ENCODE data around the gene AGPAT3. TPM values are rescaled to one million over a fixed set of nuclear protein-coding genes. Genes with fewer than 3 reads are reported as not detected.
A peak's percentile ranks its signal among the peaks of the same experiment; 100 is the strongest.

The AGPAT3 gene
- total and polyA plus RNA-seq, 2 donors (not counting 3 experiments of a cell fraction or from before 2014, with no cell fraction given), result 39.9 to 76.7 TPM

- Histone ChIP-seq H3K27me3 (ENCODE audit: control insufficient read depth in 2 of 2, insufficient read depth in 2 of 2, low read length in 2 of 2) (no peaks in the 10 kb centered on the region), H3K9ac (replicated peaks; ENCODE audit: extremely low read depth, insufficient read depth, low read length) (no peak overlapping the region), H3K4me3 (replicated peaks in 1 of 3; ENCODE audit: insufficient read depth in 1 of 3, low read depth in 1 of 3, low read length in 3 of 3) (no peak overlapping the region), H4K20me1 (replicated peaks; ENCODE audit: control insufficient read depth, extremely low read depth, insufficient read depth, low read length) (no peaks in the 10 kb centered on the region), H3K9me3 (replicated peaks; ENCODE audit: control insufficient read depth, insufficient read depth, low read length) (no peaks in the 10 kb centered on the region), H3K79me2 (ENCODE audit: control insufficient read depth, insufficient read depth, low read length) (no peaks in the 10 kb centered on the region), H3K27ac (ENCODE audit: insufficient read depth, low read depth, low read length) (peak overlapping the region; percentile 57), H2AFZ (ENCODE audit: low read depth, low read length) (peak overlapping the region; percentile 71), H3K36me3 (ENCODE audit: control insufficient read depth in 2 of 2, extremely low read depth in 1 of 2, insufficient read depth in 2 of 2, low read length in 2 of 2) (no peaks in the 10 kb centered on the region), H3K4me1 (ENCODE audit: control insufficient read depth, extremely low read depth, insufficient read depth, low read length) (peaks cover 12% of the 10 kb centered on the region), H3K4me2 (ENCODE audit: insufficient read depth, low read length) (no peak overlapping the region), H3K9me1 (replicated peaks; ENCODE audit: control insufficient read depth, extremely low read depth, insufficient read depth, low read length) (no peaks in the 10 kb centered on the region)
- BruUV-seq (replicated peaks), result no TSS peak
- ChIA-PET POLR2A (no interaction called here), CTCF (interaction anchor here (1.3 to 1.4 kb wide), 2 partner anchors 9 to 121 kb away, joined by 3 to 4 read pairs; no protein-coding TSS in a partner anchor)
- dilution Hi-C loops (cut with MboI; ENCODE audit: extremely low pct_ligation_motif_present, low sequenced_read_pairs) (no loop called here), intact Hi-C loops (cut with micrococcal nuclease) (no loop called here)
- TF ChIP-seq EZH2 (IDR thresholded peaks at IDR 0.05; ENCODE audit: borderline replicate concordance, low read depth, low read length, severe bottlenecking) (no peak), POLR2A (IDR thresholded peaks at IDR 0.05; ENCODE audit: low read depth, low read length) (no peak), JUN (IDR thresholded peaks at IDR 0.05; ENCODE audit: borderline replicate concordance, insufficient read depth, insufficient read length, low read depth) (no peak), FOS (IDR thresholded peaks at IDR 0.05; ENCODE audit: borderline replicate concordance, insufficient read depth, low read length) (no peak)
- TF ChIP-seq, protein P1, sequence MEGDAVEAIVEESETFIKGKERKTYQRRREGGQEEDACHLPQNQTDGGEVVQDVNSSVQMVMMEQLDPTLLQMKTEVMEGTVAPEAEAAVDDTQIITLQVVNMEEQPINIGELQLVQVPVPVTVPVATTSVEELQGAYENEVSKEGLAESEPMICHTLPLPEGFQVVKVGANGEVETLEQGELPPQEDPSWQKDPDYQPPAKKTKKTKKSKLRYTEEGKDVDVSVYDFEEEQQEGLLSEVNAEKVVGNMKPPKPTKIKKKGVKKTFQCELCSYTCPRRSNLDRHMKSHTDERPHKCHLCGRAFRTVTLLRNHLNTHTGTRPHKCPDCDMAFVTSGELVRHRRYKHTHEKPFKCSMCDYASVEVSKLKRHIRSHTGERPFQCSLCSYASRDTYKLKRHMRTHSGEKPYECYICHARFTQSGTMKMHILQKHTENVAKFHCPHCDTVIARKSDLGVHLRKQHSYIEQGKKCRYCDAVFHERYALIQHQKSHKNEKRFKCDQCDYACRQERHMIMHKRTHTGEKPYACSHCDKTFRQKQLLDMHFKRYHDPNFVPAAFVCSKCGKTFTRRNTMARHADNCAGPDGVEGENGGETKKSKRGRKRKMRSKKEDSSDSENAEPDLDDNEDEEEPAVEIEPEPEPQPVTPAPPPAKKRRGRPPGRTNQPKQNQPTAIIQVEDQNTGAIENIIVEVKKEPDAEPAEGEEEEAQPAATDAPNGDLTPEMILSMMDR (IDR thresholded peaks at IDR 0.05; ENCODE audit: extremely low read depth in 1 of 2, insufficient read depth in 1 of 2, low read depth in 1 of 2, low read length in 2 of 2), result no peak
- no peak for DNase-seq (ENCODE audit: low read depth, low spot score)
- FAIRE-seq, result no peak
Observed at GRCh38 chr21:44005593-44005992, 140.6 kb downstream of the AGPAT3 start.

- H3K4me1 ChIP-seq (ENCODE audit: control insufficient read depth, extremely low read depth, insufficient read depth, low read length), result peaks cover 16% of the 10 kb centered on the region
- H3K9me1 ChIP-seq (replicated peaks; ENCODE audit: control insufficient read depth, extremely low read depth, insufficient read depth, low read length), result no peaks in the 10 kb centered on the region
- no peaks in the 10 kb centered on the region for H3K27me3 ChIP-seq (ENCODE audit: control insufficient read depth in 2 of 2, insufficient read depth in 2 of 2, low read length in 2 of 2)
- H4K20me1 ChIP-seq (replicated peaks; ENCODE audit: control insufficient read depth, extremely low read depth, insufficient read depth, low read length), result no peaks in the 10 kb centered on the region
- dilution Hi-C loops (cut with MboI; ENCODE audit: extremely low pct_ligation_motif_present, low sequenced_read_pairs), result no loop called here
- intact Hi-C loops (cut with micrococcal nuclease), result no loop called here
- POLR2A ChIA-PET, result no interaction called here
- H3K9ac ChIP-seq (replicated peaks; ENCODE audit: extremely low read depth, insufficient read depth, low read length), result no peak overlapping the region
- H3K4me2 ChIP-seq (ENCODE audit: insufficient read depth, low read length), result no peak overlapping the region
- no peaks in the 10 kb centered on the region for H3K36me3 ChIP-seq (ENCODE audit: control insufficient read depth in 2 of 2, extremely low read depth in 1 of 2, insufficient read depth in 2 of 2, low read length in 2 of 2)
- DNase-seq (ENCODE audit: low read depth, low spot score), result peak; percentile 56
- H3K27ac ChIP-seq (ENCODE audit: insufficient read depth, low read depth, low read length), result peak overlapping the region; percentile 57
- TF ChIP-seq, protein P1 (IDR thresholded peaks at IDR 0.05; ENCODE audit: extremely low read depth in 1 of 2, insufficient read depth in 1 of 2, low read depth in 1 of 2, low read length in 2 of 2), result no peak
- TF ChIP-seq EZH2 (IDR thresholded peaks at IDR 0.05; ENCODE audit: borderline replicate concordance, low read depth, low read length, severe bottlenecking), result no peak
- TF ChIP-seq GATA2 (IDR thresholded peaks at IDR 0.05; ENCODE audit: insufficient read depth, insufficient read length, low read depth, low read length), result peak; percentile 53
- peak; percentile 84 for TF ChIP-seq FOS (IDR thresholded peaks at IDR 0.05; ENCODE audit: borderline replicate concordance, insufficient read depth, low read length)
- TF ChIP-seq POLR2AphosphoS5 (IDR thresholded peaks at IDR 0.05; ENCODE audit: insufficient read depth, low read depth, low read length), result peak; percentile 26
- no peak for TF ChIP-seq POLR2A (IDR thresholded peaks at IDR 0.05; ENCODE audit: low read depth, low read length)
- H3K9me3 ChIP-seq (replicated peaks; ENCODE audit: control insufficient read depth, insufficient read depth, low read length), result no peaks in the 10 kb centered on the region
- CTCF ChIA-PET, result interaction anchor here (1.4 kb wide), 1 partner anchor 10 kb away, joined by 4 read pairs; no protein-coding TSS in a partner anchor
- peak overlapping the region; percentile 71 for H2AFZ ChIP-seq (ENCODE audit: low read depth, low read length)
- no TSS peak for BruUV-seq (replicated peaks)
- H3K4me3 ChIP-seq (replicated peaks in 1 of 3; ENCODE audit: insufficient read depth in 1 of 3, low read depth in 1 of 3, low read length in 3 of 3), result no peak overlapping the region
- peak; percentile 71 for FAIRE-seq
- no peaks in the 10 kb centered on the region for H3K79me2 ChIP-seq (ENCODE audit: control insufficient read depth, insufficient read depth, low read length)
Observed at GRCh38 chr21:44006017-44006619, 141.1 kb downstream of the AGPAT3 start.
